IPS-20b (cell line): ENCODE results near the gene FOXM1.
A peak's percentile ranks its signal among the peaks of the same experiment; 100 is the strongest.

Source experiments
- H3K27ac ChIP-seq: one replicate; pipeline ENCODE4 v1.5.1; 2013; ENCODE audit warnings: low read length
- H3K27me3 ChIP-seq: 2 replicates; pipeline ENCODE4 v1.6.1; 2013; ENCODE audit warnings: mild to moderate bottlenecking, low read length, inconsistent platforms; ENCODE audit not compliant: insufficient read depth
- H3K36me3 ChIP-seq: 2 replicates; pipeline ENCODE4 v1.6.1; 2013; ENCODE audit warnings: low read depth, mild to moderate bottlenecking, inconsistent platforms, low read length, moderate library complexity; ENCODE audit not compliant: insufficient read depth
- H3K4me1 ChIP-seq: 2 replicates; pipeline ENCODE4 v1.6.1; 2013; ENCODE audit warnings: mild to moderate bottlenecking, control low read depth, inconsistent platforms, low read length, moderate library complexity; ENCODE audit not compliant: insufficient read depth
- H3K4me3 ChIP-seq: 2 replicates; pipeline ENCODE4 v1.5.1; 2013; ENCODE audit warnings: mild to moderate bottlenecking, low read length, inconsistent platforms
- H3K9ac ChIP-seq: 2 replicates; pipeline ENCODE4 v1.6.1; 2013; ENCODE audit warnings: low read depth, mild to moderate bottlenecking, inconsistent platforms, low read length, moderate library complexity
- H3K9me3 ChIP-seq: 2 replicates; pipeline ENCODE4 v1.6.1; 2013; ENCODE audit warnings: mild to moderate bottlenecking, low read depth, low read length, inconsistent platforms; ENCODE audit not compliant: insufficient read depth

The FOXM1 gene

GRCh38 chr12:2895511-2895910, 18.5 kb upstream of the FOXM1 start:
- no peaks in the 10 kb centered on the region for H3K4me1 ChIP-seq
- no peak overlapping the region for H3K4me3 ChIP-seq
- H3K27ac ChIP-seq = no peak overlapping the region
- no peak overlapping the region for H3K9ac ChIP-seq
- no peaks in the 10 kb centered on the region for H3K9me3 ChIP-seq
- H3K36me3 ChIP-seq = no peaks in the 10 kb centered on the region
- no peaks in the 10 kb centered on the region for H3K27me3 ChIP-seq

GRCh38 chr12:2895051-2895451, 18.1 kb upstream of the FOXM1 start:
- no peaks in the 10 kb centered on the region for H3K9me3 ChIP-seq
- H3K36me3 ChIP-seq = no peaks in the 10 kb centered on the region
- H3K4me1 ChIP-seq = no peaks in the 10 kb centered on the region; the same call in 1 of the 2 replicates
- H3K27me3 ChIP-seq = no peaks in the 10 kb centered on the region
- no peak overlapping the region for H3K4me3 ChIP-seq
- no peak overlapping the region for H3K9ac ChIP-seq
- H3K27ac ChIP-seq = no peak overlapping the region

GRCh38 chr12:2893007-2893406, 16.0 kb upstream of the FOXM1 start:
- no peak overlapping the region for H3K9ac ChIP-seq
- no peaks in the 10 kb centered on the region for H3K9me3 ChIP-seq
- no peaks in the 10 kb centered on the region; the same call in 1 of the 2 replicates for H3K4me1 ChIP-seq
- H3K36me3 ChIP-seq = peaks cover 16% of the 10 kb centered on the region
- no peaks in the 10 kb centered on the region for H3K27me3 ChIP-seq
- no peak overlapping the region for H3K4me3 ChIP-seq
- H3K27ac ChIP-seq = no peak overlapping the region

- peaks cover 23% of the 10 kb centered on the region for H3K36me3 ChIP-seq
- H3K4me3 ChIP-seq = peak overlapping the region; percentile 86; the same call in 1 of the 2 replicates
- H3K9me3 ChIP-seq = no peaks in the 10 kb centered on the region
- H3K27me3 ChIP-seq = no peaks in the 10 kb centered on the region
- no peak overlapping the region for H3K9ac ChIP-seq
- H3K4me1 ChIP-seq = no peaks in the 10 kb centered on the region; the same call in 1 of the 2 replicates
- H3K27ac ChIP-seq = no peak overlapping the region
Observed at GRCh38 chr12:2892246-2892645, 15.3 kb upstream of the FOXM1 start.

- H3K27me3 ChIP-seq = no peaks in the 10 kb centered on the region
- H3K36me3 ChIP-seq = peaks cover 29% of the 10 kb centered on the region
- no peaks in the 10 kb centered on the region for H3K9me3 ChIP-seq
- peak overlapping the region; percentile 94; the same call in 1 of the 2 replicates for H3K9ac ChIP-seq
- H3K4me1 ChIP-seq = no peaks in the 10 kb centered on the region; the same call in 1 of the 2 replicates
- H3K27ac ChIP-seq = no peak overlapping the region
- H3K4me3 ChIP-seq = peak overlapping the region; percentile 86
Observed at GRCh38 chr12:2891240-2892053, 14.5 kb upstream of the FOXM1 start.

GRCh38 chr12:2890388-2891239, 13.6 kb upstream of the FOXM1 start, which contains the start of gene TULP3:
Gene TULP3 (plus strand): TSS chr12:2890891. CDS start chr12:2890948, 57 bp downstream.
- Histone ChIP-seq H3K4me1 (no peaks in the 10 kb centered on the region; the same call in 1 of the 2 replicates), H3K36me3 (peaks cover 37% of the 10 kb centered on the region), H3K9me3 (no peaks in the 10 kb centered on the region), H3K27me3 (no peaks in the 10 kb centered on the region), H3K27ac (peak within 1 kb of the TSS; percentile 88), H3K4me3 (peak within 1 kb of the TSS; percentile 86), H3K9ac (peak within 1 kb of the TSS; percentile 94)

GRCh38 chr12:2890001-2890387, 13.0 kb upstream of the FOXM1 start:
- peak overlapping the region; percentile 94 for H3K9ac ChIP-seq
- H3K27ac ChIP-seq = peak overlapping the region; percentile 88
- peaks cover 38% of the 10 kb centered on the region for H3K36me3 ChIP-seq

GRCh38 chr12:2886768-2887450, 9.9 kb upstream of the FOXM1 start:
- Histone ChIP-seq H3K9me3 (no peaks in the 10 kb centered on the region), H3K9ac (no peak overlapping the region), H3K27me3 (no peaks in the 10 kb centered on the region), H3K4me1 (peaks cover 4% of the 10 kb centered on the region), H3K4me3 (no peak overlapping the region), H3K36me3 (peaks cover 38% of the 10 kb centered on the region), H3K27ac (no peak overlapping the region)

More at GRCh38 chr12:2890001-2890387, 13.0 kb upstream of the FOXM1 start:
- Histone ChIP-seq H3K27me3 (no peaks in the 10 kb centered on the region), H3K4me3 (peak overlapping the region; percentile 86), H3K4me1 (peaks cover under 1% of the 10 kb centered on the region), H3K9me3 (no peaks in the 10 kb centered on the region)

GRCh38 chr12:2884810-2885209, 7.8 kb upstream of the FOXM1 start:
- Histone ChIP-seq H3K9ac (no peak overlapping the region), H3K9me3 (no peaks in the 10 kb centered on the region), H3K4me1 (peaks cover 4% of the 10 kb centered on the region; the same call in 1 of the 2 replicates), H3K36me3 (peaks cover 50% of the 10 kb centered on the region), H3K27ac (no peak overlapping the region), H3K27me3 (no peaks in the 10 kb centered on the region), H3K4me3 (no peak overlapping the region)

- Histone ChIP-seq H3K27me3 (no peaks in the 10 kb centered on the region), H3K4me1 (peaks cover 7% of the 10 kb centered on the region; the same call in 1 of the 2 replicates), H3K4me3 (no peak overlapping the region), H3K27ac (no peak overlapping the region), H3K36me3 (peaks cover 20% of the 10 kb centered on the region), H3K9ac (no peak overlapping the region), H3K9me3 (no peaks in the 10 kb centered on the region)
Observed at GRCh38 chr12:2879853-2880252, 2.9 kb upstream of the FOXM1 start.
